ENCODE measurements around the gene RBPJ.

DNA sequence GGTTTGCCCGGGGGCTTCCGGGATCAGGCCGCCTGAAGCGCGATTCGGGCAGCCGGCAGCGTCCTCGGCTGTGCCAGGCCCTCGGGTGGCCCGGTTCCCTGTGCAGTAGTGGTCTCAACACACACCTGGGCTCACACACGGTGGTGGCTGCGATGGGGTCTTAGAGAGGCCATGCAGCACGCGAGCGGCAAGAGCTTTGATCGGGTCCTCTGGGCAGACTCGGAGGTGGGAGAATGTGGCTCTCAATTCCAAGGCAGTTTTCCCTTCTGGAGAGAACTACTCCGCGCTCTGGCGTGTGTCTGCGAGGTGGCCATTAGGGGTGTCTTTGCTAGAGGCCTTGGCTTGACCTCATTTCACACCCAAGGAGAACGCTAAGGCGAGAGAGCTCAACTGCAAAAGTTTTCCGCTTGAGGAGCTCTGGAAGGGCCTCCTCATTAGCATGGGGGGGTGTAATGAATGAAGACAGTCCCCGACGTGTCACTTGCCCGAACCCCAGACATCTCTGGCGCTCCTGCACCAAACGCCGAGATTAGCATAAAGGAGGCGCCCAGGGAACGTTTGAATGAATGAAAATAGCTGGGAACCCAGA lies 771 bp upstream of the RBPJ start:
- TF ChIP-seq CTCF (IDR thresholded peaks at IDR 0.05) (no peak), POLR2A (IDR thresholded peaks at IDR 0.05) (no peak)
